MG63 (cell line): ENCODE measurements around the gene MAST4. TPM values are rescaled to one million over a fixed set of nuclear protein-coding genes. Genes with fewer than 3 reads are reported as not detected.
A peak's percentile ranks its signal among the peaks of the same experiment; 100 is the strongest.

Source experiments
- DNase-seq: peaks from one replicate; pipeline ENCODE4 v3.0.0-alpha.2; 2020
- H3K27me3 ChIP-seq: fragments of 250-450 bp; sonication (Bioruptor Pico); 2 replicates; pipeline ENCODE4 v1.5.1; 2020; ENCODE audit warnings: mild to moderate bottlenecking, moderate library complexity
- H3K36me3 ChIP-seq: fragments of 250-450 bp; sonication (Bioruptor Pico); 2 replicates; pipeline ENCODE4 v1.5.1; 2020; ENCODE audit warnings: mild to moderate bottlenecking, moderate library complexity
- H3K4me3 ChIP-seq: fragments of 250-450 bp; sonication (Bioruptor Pico); 2 replicates; pipeline ENCODE4 v1.5.1; 2020; ENCODE audit warnings: mild to moderate bottlenecking, moderate library complexity
- H3K9me3 ChIP-seq: fragments of 250-450 bp; sonication (Bioruptor Pico); 2 replicates; pipeline ENCODE4 v1.5.1; 2020; ENCODE audit warnings: mild to moderate bottlenecking, moderate library complexity
- total RNA-seq: library from RNA; depleted of rRNA; stranded (reverse); fragments of >200 nt; shearing (Covaris generic); gene quantifications from 2 replicates; pipeline ENCODE4 v1.2.3, GENCODE V29; 2014; ENCODE audit warnings: low replicate concordance

The MAST4 gene
- total RNA-seq, 1 experiment from 2014 or later: 0.16 TPM

DNA sequence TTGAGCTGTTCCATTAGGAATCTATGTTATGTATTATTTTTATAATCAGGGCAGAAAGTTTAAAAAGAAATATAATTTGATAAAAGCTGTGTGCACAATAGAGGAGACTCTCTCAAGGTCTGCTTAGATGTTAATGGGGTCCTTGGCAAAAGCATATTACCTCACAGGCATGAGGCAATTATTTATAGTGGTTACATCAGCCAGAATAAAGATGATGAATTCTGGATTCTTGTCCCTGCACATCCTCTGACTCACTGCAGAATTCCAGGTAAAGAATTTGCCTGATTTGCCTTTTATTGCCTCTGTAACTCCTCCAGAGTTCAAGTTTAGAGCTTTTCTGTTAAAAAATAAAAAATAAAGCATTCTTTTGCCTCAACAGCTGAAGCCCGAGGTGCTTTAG, 253.6 kb downstream of the MAST4 start:
- Histone ChIP-seq H3K36me3 (no peaks in the 10 kb centered on the region), H3K4me3 (no peak overlapping the region), H3K27me3 (peaks cover 5% of the 10 kb centered on the region), H3K9me3 (no peaks in the 10 kb centered on the region)
- DNase-seq: no peak

DNA sequence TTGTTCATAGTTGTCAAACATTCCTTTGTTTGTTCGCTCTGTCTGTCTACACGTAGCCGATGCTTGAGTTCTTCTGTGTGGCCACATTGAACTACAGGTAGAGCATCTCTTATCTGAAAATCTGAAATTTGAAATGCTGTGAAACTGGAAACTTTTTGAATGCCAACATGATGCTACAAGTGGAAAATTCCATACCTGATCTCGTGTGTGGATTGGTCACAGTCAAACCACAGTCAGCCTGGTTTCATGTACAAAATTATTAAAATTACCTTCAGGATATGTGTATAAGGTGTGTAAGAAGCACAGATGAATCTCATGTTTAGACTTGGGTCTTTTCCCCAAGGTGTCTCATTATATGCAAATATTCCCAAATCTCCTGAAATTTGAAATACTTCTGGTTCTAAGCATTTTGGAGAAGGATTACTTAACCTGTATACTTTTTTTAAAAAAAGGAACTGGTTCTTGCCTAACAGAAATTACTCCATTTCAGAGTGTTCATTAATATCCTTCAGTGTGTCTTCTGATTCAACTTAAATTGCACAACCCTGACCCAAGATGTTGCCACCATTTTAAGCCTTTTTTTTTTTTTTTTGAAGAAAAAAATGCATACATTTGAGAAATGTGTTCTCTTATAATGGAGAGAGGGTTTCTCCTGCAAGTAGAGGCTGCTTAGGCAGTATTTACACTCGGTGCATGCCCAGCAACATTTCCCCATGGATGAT, 254.3 kb downstream of the MAST4 start:
- no peaks in the 10 kb centered on the region for H3K9me3 ChIP-seq
- H3K27me3 ChIP-seq: peaks cover 5% of the 10 kb centered on the region
- H3K36me3 ChIP-seq: no peaks in the 10 kb centered on the region
- no peak for DNase-seq
- H3K4me3 ChIP-seq: no peak overlapping the region

GRCh38 chr5:66851306-66851705, 255.1 kb downstream of the MAST4 start:
- H3K4me3 ChIP-seq: no peak overlapping the region
- DNase-seq: no peak
- H3K27me3 ChIP-seq: peaks cover 5% of the 10 kb centered on the region
- no peaks in the 10 kb centered on the region for H3K9me3 ChIP-seq
- no peaks in the 10 kb centered on the region for H3K36me3 ChIP-seq

DNA sequence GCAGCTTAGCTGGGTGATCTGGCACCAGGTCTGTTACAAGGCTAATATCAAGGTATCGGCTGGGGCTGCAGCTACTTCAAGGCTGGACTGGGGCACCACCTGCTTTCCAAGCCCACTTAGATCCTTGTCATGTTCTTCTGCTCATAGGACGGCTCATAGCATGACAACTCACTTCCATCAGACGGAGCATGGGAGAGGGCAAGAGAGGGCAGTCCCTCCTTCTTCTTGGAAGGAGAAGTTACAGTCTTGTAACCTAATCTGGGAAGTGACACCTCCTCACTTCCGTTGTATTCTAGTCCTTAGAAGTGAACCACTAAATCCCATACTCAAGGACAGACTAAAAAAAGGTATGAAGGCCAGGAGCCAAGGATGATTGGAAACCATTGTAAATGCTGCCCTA, 258.2 kb downstream of the MAST4 start:
- Histone ChIP-seq H3K27me3 (peaks cover 7% of the 10 kb centered on the region), H3K36me3 (no peaks in the 10 kb centered on the region), H3K4me3 (no peak overlapping the region), H3K9me3 (no peaks in the 10 kb centered on the region)
- no peak for DNase-seq

DNA sequence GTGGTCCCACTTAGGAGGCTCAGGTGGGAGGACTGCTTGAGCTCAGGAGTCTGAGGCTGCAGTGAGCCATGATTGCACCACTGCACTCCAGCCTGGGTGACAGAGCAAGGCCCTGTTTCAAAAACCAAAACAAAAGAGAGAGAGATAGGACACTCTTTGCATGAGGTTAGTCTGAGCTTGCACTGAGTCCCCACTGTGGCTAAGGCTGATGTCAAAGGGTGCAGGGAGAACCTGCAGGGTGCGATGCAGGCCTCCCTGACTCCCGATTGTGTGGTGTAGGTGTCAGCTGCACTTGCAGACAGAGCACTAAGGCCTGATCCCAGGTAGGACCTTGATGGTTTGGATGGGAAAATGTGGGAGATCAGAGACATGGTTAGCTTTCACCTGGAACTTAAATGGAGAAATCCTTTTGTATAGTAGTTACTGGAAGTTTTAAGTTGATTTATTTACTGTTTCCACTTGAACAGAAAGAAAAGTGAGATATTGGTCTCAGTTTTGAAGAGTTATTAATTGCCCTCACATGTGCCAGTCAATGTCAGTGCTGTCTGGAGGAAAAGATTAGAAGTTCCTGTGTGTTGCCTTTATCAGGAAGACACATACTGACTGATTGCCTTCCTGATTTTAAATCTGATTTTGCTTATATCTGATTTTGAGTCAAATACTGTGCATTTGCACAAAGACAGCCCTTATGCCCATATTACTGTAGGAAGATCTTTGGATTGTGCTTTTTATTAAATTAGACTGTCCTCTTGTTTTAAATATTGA, 260.0 kb downstream of the MAST4 start:
- peaks cover 7% of the 10 kb centered on the region for H3K27me3 ChIP-seq
- H3K36me3 ChIP-seq: no peaks in the 10 kb centered on the region
- no peak for DNase-seq

GRCh38 chr5:66859526-66859925, 263.3 kb downstream of the MAST4 start:
- H3K36me3 ChIP-seq: no peaks in the 10 kb centered on the region
- no peak for DNase-seq
- H3K9me3 ChIP-seq: no peaks in the 10 kb centered on the region
- H3K27me3 ChIP-seq: peaks cover 7% of the 10 kb centered on the region
- H3K4me3 ChIP-seq: no peak overlapping the region

More for the DNA sequence above, 260.0 kb downstream of the MAST4 start:
- Histone ChIP-seq H3K9me3 (no peaks in the 10 kb centered on the region), H3K4me3 (no peak overlapping the region)

GRCh38 chr5:66860199-66860975, 264.2 kb downstream of the MAST4 start:
- Histone ChIP-seq H3K36me3 (no peaks in the 10 kb centered on the region), H3K27me3 (peaks cover 7% of the 10 kb centered on the region), H3K9me3 (no peaks in the 10 kb centered on the region), H3K4me3 (no peak overlapping the region)
- no peak for DNase-seq

GRCh38 chr5:66861402-66861801, 265.2 kb downstream of the MAST4 start:
- no peaks in the 10 kb centered on the region for H3K9me3 ChIP-seq
- DNase-seq: no peak
- peaks cover 7% of the 10 kb centered on the region for H3K27me3 ChIP-seq
- H3K4me3 ChIP-seq: no peak overlapping the region
- no peaks in the 10 kb centered on the region for H3K36me3 ChIP-seq

GRCh38 chr5:66862020-66862419, 265.8 kb downstream of the MAST4 start:
- no peak for DNase-seq
- Histone ChIP-seq H3K36me3 (no peaks in the 10 kb centered on the region), H3K27me3 (peaks cover 7% of the 10 kb centered on the region), H3K4me3 (no peak overlapping the region), H3K9me3 (no peaks in the 10 kb centered on the region)

DNA sequence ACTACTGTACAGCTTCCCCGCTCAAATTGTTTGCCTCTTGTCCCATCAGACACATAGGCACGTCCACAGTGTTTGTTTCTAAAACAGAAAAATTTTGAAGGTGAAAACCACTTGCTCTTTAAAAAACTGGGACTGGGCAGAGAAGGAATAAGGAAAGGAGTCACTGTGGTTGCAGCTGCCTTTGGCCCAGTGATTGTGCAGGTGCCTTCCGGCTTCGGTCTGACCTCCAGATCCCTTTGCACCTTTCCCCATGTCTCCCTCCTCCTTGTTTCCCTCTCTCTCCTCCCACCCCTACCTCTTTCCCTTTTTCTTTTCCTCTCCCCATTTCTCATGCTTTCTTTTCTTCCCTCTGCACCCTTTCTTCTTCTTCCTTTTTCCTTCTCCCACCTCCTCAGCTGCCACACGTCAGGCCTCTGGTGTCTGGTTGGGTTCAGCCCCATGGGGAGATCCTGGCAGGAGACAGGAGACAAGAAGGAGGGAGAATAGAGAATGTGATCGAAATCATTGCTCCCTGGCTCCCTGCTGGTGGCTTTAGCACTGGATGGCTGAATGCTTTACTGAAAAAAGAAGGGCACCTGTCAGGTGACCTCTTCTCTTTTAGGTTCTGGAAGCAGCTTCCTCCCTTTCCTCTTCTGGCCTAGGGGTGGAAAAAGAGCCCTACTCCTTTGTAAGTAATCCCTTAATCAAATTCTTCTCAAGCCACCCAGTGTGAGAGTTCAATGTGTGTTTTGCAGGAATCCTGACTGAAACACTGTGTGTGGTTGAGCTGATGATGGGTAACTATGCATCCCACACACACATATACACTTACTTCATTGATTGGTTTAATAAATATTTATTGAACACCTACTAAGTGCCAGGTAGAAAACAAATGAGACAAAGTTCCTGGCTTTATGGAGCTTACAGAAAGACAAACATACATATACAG, 267.3 kb downstream of the MAST4 start:
- Histone ChIP-seq H3K9me3 (no peaks in the 10 kb centered on the region), H3K4me3 (no peak overlapping the region), H3K36me3 (no peaks in the 10 kb centered on the region), H3K27me3 (peaks cover 6% of the 10 kb centered on the region)
- no peak for DNase-seq

DNA sequence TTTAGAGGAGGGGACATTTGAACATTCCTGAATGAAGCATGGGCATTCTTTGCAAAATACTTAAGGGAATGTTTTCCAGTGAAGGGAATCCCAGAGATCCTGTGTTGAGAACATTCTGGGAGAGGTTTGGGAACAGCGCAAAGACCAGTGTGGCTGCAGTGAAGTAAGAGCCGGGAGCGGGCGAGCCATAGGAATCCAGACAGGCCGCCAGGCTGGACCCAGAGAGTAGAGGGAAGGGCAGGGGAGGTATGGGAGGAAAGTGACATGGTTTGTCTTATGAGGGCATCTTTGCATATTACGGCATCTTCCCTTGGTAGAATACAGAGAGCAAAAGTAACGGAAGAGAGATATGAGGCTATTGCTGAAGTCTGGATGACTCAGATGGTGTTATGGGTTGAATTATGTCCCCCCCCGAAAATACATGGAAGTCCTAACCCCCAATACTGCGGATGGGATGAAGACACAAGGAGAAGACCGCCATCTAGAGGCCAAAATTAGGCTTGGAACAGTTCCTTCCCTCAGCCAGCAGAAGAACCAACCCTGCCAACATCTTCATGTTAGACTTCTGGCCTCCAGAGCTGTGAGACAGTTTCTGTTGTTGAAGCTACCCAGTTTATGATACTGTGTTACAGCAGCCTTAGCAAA, 268.2 kb downstream of the MAST4 start:
- Histone ChIP-seq H3K36me3 (no peaks in the 10 kb centered on the region), H3K9me3 (no peaks in the 10 kb centered on the region), H3K4me3 (no peak overlapping the region), H3K27me3 (peaks cover 5% of the 10 kb centered on the region)
- DNase-seq: peak; percentile 4

GRCh38 chr5:66867618-66868322, 271.6 kb downstream of the MAST4 start:
- DNase-seq: no peak
- H3K9me3 ChIP-seq: no peaks in the 10 kb centered on the region
- no peaks in the 10 kb centered on the region; the same call in 1 of the 2 replicates for H3K27me3 ChIP-seq
- H3K36me3 ChIP-seq: no peaks in the 10 kb centered on the region
- H3K4me3 ChIP-seq: no peak overlapping the region

DNA sequence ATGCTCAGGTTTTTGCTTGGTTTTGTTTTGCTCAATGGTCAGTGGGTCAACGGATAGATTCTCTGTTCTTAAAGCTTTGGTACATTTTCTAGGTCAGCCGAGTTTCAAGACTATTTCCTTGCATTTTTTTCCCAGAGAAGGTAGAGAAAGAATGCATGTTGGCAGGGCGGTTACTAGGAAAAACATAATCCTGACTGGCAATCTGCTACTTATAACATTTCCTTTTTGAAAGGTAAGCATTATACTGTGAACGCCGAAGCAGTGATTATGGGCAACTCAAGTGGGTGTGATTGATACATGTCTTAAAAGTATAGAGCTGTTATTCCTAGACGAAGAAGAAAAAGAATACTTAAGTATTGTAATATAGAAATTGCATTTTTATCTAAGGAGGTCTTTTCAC, 273.2 kb downstream of the MAST4 start:
- no peaks in the 10 kb centered on the region; the same call in 1 of the 2 replicates for H3K27me3 ChIP-seq
- no peaks in the 10 kb centered on the region for H3K9me3 ChIP-seq
- H3K4me3 ChIP-seq: no peak overlapping the region
- DNase-seq: no peak
- H3K36me3 ChIP-seq: no peaks in the 10 kb centered on the region

DNA sequence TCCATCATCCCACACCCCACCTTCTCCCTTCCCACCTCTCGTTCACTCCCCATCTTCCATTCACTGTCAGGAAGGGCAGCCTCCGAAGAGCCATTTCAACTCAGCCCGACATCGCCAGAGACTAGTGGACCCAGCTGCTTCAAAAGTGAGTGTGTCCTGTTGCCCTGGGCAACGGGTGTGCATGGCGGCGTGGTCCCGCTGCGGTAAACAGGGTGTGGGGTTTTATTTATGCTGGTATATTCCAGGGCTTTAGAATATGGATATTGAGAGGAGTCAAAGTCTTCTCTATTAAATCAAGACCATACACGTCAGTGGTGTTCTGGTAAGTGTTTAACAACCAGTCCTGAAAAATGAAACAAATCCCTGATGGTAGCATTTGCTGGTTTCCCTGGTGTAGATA, 274.5 kb downstream of the MAST4 start:
- Histone ChIP-seq H3K9me3 (no peaks in the 10 kb centered on the region), H3K4me3 (no peak overlapping the region), H3K36me3 (no peaks in the 10 kb centered on the region), H3K27me3 (no peaks in the 10 kb centered on the region)
- no peak for DNase-seq

GRCh38 chr5:66871651-66872050, 275.5 kb downstream of the MAST4 start:
- Histone ChIP-seq H3K4me3 (no peak overlapping the region), H3K36me3 (no peaks in the 10 kb centered on the region), H3K27me3 (no peaks in the 10 kb centered on the region), H3K9me3 (no peaks in the 10 kb centered on the region)
- DNase-seq: no peak
